Keratinocyte (primary cell): ENCODE measurements around the gene KRTAP12-1.

ENCODE experiments used
- CTCF ChIP-seq, 3 experiments: IDR thresholded peaks in 1 of 3; conservative IDR thresholded peaks in 1 of 3; optimal IDR thresholded peaks in 1 of 3; 2 replicates in 2 of 3; 3 replicates in 1 of 3; pipeline versions ENCODE3 to v1.5.1; 2011; ENCODE audit warnings: low read length in 3 of 3, mild to moderate bottlenecking in 3 of 3, moderate library complexity in 2 of 3, control low read depth in 1 of 3, inconsistent platforms in 1 of 3; ENCODE audit not compliant: insufficient read depth in 2 of 3; ENCODE audit errors: extremely low read depth in 1 of 3
- EZH2 ChIP-seq: IDR thresholded peaks from one replicate; pipeline ENCODE4 v1.6.1; 2012; ENCODE audit warnings: inconsistent platforms, mild to moderate bottlenecking, low read length, moderate library complexity

- no peak for TF ChIP-seq CTCF (optimal IDR thresholded peaks at IDR 0.05 in 1 of 3, IDR thresholded peaks at IDR 0.05 in 1 of 3, conservative IDR thresholded peaks at IDR 0.05 in 1 of 3; ENCODE audit: extremely low read depth in 1 of 3, insufficient read depth in 2 of 3, low read length in 3 of 3)
- no peak for TF ChIP-seq EZH2
Observed at GRCh38 chr21:44686843-44687561, 5.0 kb upstream of the KRTAP12-1 start.
